ENCODE measurements around the gene TRIM47.
A peak's percentile ranks its signal among the peaks of the same experiment; 100 is the strongest.
"Not testable (repeated sequence)": the region's sequence is repeated elsewhere in the genome, so short reads cannot be mapped to it uniquely, and the experiment has no call there.

Gene TRIM47

DNA sequence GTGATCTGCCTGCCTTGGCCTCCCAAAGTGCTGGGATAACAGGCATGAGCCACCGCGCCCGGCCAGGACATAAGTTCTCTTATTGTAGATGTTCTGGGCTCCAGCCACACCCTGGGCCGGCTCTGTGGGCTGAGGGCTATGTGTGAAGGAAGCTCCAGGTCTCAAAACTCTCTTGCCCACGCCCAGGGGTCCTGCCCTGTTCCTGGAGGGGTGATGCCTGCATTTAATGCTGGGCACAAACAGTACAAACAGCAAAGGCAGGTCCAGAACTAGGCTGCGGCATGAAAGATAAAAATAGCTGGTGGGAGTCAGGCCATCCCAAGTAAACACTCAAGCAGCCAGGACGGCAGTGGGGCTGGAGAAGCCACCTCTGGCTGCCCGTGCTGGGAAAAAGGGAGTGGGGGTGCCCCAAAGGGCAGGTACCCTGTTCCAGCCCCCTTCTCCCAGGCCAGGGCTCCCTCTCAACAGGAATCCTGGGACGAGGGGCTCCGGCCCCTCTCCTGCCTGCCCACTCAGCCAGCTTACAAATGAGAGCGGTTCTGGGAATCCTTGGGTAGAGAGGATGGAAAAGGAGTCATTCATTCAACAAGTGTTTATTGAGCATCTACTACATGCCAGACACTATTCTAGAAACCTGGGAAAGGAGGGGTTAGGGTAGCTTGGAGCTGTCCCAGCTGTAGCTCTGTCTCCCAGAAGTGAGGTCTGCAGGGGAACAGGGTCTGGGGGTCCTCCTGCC is 4.6 kb downstream of the TRIM47 start:
- H3K4me3 ChIP-seq (ENCODE audit: low read depth, low read length), result no peak overlapping the region
- DNase-seq (ENCODE audit: low read depth), result no peak
- TF ChIP-seq, protein P1, sequence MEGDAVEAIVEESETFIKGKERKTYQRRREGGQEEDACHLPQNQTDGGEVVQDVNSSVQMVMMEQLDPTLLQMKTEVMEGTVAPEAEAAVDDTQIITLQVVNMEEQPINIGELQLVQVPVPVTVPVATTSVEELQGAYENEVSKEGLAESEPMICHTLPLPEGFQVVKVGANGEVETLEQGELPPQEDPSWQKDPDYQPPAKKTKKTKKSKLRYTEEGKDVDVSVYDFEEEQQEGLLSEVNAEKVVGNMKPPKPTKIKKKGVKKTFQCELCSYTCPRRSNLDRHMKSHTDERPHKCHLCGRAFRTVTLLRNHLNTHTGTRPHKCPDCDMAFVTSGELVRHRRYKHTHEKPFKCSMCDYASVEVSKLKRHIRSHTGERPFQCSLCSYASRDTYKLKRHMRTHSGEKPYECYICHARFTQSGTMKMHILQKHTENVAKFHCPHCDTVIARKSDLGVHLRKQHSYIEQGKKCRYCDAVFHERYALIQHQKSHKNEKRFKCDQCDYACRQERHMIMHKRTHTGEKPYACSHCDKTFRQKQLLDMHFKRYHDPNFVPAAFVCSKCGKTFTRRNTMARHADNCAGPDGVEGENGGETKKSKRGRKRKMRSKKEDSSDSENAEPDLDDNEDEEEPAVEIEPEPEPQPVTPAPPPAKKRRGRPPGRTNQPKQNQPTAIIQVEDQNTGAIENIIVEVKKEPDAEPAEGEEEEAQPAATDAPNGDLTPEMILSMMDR (conservative IDR thresholded peaks at IDR 0.05; ENCODE audit: low read depth, low read length), result no peak

DNA sequence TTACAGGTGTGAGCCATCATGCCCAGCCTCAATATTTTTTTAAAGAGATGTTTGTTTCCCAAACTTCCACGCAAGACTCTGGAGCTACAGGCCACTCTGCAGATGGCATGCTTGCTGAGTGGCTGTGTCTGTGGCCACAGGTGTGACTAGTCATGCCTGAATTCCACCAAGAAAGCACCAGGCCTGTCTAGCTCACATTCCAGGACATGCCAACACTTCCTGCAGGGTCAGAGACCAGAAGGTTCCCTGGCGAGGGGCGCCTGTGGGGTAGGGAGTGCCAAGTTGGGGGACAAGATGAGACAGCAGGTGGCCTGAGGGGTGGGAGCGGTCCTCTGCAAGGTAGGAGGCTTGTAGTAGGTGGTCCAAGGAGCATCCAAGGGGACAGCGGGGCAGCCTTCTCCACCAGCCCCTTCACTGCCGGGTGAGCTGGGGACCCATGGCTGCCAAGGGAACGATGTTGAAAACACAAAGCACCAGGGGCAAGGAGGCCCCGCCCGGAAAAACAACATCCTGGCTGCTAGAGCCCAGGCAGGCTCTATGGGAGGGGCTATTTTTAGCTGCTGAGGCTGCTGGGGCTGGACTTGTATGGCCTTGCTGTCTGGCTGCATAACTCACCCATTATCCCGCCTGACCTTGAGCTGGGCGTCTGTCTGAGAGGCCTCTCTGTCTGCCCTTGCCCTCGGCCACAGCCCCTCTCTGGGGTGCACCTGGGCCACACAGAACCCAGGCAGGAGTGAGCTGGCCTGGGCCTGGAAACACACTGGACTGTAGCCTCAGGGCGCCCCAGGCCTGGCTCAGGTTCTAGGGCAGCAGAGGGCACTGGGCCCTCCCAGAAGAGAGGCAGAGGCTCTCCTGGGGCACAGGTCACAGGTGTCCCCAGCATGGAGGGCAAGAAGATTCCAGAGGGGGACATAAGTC is 5.7 kb downstream of the TRIM47 start:
- TF ChIP-seq, protein P1 (conservative IDR thresholded peaks at IDR 0.05; ENCODE audit: low read depth, low read length), result no peak
- DNase-seq (ENCODE audit: low read depth), result peak; percentile 86
- H3K4me3 ChIP-seq (ENCODE audit: low read depth, low read length), result no peak overlapping the region

DNA sequence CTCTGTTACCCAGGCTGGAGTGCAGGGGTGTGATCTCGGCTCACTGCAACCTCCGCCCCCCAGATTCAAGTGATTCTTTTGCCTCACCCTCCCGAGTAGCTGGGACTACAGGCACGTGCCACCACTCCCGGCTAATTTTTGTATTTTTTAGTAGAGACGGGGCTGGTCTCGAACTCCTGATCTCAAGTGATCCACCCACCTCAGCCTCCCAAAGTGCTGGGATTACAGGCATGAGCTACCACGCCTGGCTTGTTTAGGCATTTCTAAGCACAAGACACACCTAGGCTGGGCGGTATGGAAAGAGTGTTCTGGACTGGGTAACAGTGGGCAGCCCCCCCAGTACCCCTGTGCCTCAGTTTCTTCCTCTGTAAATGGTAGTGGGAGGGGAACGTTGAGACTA is 8.2 kb downstream of the TRIM47 start:
- H3K4me3 ChIP-seq (ENCODE audit: low read depth, low read length); DNase-seq (ENCODE audit: low read depth): not testable (repeated sequence)

DNA sequence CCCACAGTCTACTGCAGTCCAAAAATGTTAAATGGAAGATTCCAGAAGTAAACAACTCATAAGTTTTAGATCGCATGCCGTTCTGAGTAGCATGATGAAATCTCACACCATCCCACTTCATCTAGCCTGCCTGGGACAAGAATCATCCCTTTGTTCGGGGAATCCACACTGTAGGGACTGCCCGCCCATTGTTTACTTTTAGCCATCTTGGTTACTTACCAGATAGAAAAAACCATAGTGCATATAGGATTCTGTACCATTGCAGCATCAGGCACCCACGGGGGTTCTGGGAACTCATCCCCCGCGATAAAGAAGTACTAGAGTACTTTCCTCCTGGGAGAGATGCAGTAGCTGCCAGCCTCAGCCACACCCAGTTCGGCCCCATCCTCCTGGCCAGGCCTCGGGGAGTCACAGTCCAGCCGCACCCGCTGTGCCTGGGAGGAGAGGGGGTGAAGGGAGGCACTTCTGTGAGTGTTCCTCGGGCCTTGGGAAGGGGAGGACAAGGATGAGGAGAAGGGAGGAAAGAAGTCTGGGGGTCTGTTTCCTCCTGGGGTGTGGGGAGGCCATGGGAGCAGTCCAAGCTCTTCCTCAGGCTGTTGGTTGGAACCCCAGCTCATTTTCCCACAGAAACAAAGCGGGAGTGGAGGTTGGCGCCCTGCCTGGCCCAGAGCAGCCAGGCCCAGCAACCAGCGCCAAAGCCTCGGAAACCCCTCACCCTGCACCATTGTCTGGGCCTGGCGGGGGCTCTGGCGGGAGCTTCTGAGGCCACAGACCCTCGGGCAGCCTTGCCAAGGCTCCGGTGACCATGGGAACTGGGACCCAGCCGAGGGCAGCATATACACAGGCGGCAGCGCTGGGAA is 8.9 kb downstream of the TRIM47 start:
- no peak overlapping the region for H3K4me3 ChIP-seq (ENCODE audit: low read depth, low read length)
- DNase-seq (ENCODE audit: low read depth), result no peak
- TF ChIP-seq, protein P1 (conservative IDR thresholded peaks at IDR 0.05; ENCODE audit: low read depth, low read length), result no peak

DNA sequence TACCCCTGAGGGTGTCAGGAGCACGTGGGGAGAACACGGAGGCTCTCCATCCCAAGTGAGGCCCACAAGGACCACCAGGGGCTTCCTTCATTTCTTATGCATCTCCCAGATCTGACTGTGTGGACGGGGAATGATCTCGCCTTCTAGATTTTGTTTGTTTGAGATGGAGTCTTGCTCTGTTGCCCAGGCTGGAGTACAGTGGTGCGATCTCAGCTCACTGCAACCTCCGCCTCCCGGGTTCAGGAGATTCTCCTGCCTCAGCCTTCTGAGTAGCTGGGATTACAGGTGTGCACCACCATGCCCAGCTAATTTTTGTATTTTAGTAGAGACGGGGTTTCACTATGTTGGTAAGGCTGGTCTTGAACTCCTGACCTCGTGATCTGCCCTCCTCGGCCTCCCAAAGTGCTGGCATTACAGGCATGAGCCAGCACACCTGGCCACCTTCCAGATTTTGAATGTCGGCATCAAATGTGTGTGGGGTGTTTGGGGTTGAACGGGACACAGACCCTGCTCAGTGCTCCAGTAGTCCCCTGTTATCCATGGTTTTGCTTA is 9.6 kb downstream of the TRIM47 start:
- H3K4me3 ChIP-seq (ENCODE audit: low read depth, low read length), result not testable (repeated sequence)

DNA sequence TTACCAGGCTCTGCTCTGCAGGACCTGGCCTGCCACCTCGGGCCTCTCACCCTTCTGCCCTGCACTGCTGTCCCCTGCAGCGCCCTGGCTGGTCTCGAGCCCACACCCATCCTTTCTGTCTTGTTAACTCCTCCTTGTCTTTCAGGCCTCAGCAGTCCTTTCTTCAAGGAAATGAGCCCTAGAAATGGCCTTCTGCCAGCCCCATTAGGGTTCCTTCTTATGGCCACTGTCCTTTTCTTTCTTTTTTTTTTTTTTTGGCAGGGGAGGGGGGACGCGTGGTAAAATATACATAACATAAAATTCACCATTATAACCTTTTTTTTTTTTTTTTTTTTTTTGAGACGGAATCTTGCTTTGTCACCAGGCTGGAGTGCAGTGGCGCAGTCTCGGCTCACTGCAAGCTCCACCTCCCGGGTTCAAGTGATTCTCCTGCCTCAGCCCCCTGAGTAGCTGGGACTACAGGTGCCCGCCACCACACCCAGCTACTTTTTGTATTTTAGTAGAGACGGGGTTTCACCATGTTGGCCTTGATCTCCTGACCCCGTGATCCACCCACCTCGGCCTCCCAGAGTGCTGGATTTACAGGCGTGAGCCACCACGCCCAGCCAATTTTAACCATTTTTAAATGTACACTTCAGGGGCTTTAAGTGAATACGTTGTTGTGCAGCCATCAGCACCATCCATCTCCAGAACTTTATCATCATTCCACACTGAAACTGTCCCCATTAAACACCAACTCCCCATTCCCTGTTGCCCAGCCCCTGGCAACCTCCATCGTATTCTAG is 12.8 kb downstream of the TRIM47 start:
- not testable (repeated sequence) for H3K4me3 ChIP-seq (ENCODE audit: low read depth, low read length); DNase-seq (ENCODE audit: low read depth)

More for the DNA sequence above, 9.6 kb downstream of the TRIM47 start:
- DNase-seq (ENCODE audit: low read depth), result not testable (repeated sequence)

DNA sequence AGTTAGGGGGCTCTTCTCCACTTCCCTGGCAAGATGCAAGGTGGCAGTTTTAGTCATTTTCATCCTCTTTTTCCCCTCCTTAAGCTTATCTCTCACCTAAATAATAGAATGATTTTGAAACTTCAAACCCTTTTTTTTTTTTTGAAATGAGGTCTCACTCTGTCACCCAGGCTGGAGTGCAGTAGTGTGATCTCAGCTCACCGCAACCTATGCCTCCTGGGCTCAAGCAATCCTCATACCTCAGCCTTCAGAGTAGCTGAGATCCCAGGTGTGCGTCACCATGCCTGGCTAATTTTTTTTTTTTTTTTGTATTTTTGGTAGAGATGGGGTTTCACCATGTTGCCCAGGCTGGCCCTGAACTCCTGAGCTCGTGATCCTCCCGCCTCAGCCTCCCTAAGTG is 13.5 kb downstream of the TRIM47 start:
- DNase-seq (ENCODE audit: low read depth), result not testable (repeated sequence)

DNA sequence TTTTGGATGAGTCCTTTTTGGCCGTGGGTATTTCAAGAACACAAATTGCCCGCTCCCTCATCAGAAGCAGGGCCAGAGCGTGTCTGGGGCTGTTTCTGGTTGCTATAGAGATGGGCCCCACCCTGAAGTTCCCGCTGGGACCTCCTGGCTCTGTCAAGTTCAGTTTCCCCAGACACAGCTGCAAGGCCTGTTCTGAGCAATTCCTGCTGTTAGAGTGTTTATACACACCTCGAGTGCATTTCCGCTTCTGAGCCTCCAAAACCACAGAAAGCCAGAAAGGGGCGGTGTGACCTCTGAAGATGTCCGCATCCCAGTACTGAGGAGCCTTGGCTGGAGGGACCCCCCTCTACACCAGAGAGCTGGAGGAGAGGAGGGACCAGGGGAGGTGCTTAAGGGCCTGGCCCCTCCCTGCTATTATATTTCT is 13.9 kb downstream of the TRIM47 start:
- H3K4me3 ChIP-seq (ENCODE audit: low read depth, low read length), result no peak overlapping the region
- peak; percentile 97 for DNase-seq (ENCODE audit: low read depth)
- TF ChIP-seq, protein P1 (conservative IDR thresholded peaks at IDR 0.05; ENCODE audit: low read depth, low read length), result no peak

More for the DNA sequence above, 13.5 kb downstream of the TRIM47 start:
- H3K4me3 ChIP-seq (ENCODE audit: low read depth, low read length), result not testable (repeated sequence)

Data from choroid plexus epithelial cell (primary cell).